ENCODE results near the gene CLEC16A.

The CLEC16A gene

GRCh38 chr16:10971560-10971961 lies 27.2 kb downstream of the CLEC16A start:
- no peak for DNase-seq

- DNase-seq, result no peak
Measured at GRCh38 chr16:10972108-10972818, 27.9 kb downstream of the CLEC16A start.

DNA sequence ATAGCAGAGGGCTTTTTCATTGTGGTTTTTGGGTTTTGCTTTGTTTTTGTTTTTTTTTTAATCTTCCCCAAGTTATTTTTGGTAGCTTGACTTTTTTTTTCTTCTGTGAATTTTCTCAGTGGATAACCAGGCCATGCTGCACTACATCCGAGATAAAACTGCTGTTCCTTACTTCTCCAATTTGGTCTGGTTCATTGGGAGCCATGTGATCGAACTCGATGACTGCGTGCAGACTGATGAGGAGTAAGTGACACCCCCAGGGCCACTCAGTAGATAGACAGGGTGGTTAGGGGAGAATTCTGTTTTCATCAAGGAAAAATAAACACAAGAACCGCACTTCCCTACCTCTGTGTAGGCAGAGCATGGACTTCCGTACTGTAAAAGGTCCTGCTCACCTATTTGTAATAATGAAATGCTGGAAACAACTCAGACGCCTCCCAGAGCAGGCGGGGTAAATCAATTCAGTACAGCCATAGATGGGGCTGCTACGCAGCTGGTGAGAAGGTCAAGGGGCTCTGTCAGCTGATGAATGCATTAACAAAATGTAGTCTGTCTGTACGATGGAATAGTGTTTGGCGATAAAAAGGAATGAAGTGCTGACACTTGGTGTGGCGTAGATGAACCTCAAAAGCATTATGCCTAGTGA lies 28.6 kb downstream of the CLEC16A start:
- no peak for DNase-seq

- DNase-seq, result no peak
Measured at GRCh38 chr16:10976634-10977033, 32.3 kb downstream of the CLEC16A start.

- DNase-seq, result no peak
Measured at GRCh38 chr16:10978124-10978523, 33.8 kb downstream of the CLEC16A start.

- no peak for DNase-seq
Measured at GRCh38 chr16:10978871-10979446, 34.6 kb downstream of the CLEC16A start.

DNA sequence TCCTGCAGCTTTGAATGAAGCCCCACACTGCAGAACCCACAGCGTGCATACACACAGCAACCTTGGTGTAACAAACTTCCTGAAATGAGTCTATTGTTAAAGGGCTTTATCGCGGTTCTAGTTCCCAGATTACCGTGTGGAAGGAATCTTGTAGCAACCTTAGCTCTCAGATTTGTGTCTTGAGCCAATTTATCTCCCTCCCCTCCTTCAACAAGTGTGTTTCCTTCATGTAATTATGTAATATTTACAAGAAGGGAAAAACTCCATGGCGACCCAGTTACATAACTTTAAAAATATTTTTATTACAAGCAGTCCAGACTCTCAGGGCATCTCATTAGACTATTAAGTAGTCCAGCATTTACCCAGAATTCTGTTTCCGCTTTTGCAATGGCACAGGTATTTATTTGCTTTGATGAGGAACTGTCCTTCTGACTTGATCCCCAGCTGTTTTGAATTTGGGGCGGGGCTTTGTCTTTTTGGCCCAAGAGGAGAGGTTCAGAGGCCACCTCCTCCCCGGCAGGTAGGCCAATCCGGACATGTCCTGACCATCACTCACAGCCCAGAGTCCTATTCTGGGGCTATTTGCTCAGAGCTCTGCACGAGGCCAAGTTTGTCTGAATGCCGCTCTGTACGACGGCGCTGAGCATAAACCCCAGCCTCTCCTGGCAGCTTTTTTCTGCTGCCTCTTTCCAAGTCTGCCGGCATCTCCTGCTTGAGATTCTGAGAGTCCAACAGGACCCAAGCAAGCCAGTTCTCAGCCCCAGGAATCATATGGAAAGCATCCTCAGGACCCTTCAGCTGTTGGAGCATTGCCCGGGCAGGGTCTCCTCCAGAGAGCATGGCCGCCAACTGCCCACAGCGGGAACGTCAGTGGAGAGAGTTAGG lies 35.6 kb downstream of the CLEC16A start:
- no peak for DNase-seq

GRCh38 chr16:10980813-10981212 lies 36.4 kb downstream of the CLEC16A start:
- no peak for DNase-seq

DNA sequence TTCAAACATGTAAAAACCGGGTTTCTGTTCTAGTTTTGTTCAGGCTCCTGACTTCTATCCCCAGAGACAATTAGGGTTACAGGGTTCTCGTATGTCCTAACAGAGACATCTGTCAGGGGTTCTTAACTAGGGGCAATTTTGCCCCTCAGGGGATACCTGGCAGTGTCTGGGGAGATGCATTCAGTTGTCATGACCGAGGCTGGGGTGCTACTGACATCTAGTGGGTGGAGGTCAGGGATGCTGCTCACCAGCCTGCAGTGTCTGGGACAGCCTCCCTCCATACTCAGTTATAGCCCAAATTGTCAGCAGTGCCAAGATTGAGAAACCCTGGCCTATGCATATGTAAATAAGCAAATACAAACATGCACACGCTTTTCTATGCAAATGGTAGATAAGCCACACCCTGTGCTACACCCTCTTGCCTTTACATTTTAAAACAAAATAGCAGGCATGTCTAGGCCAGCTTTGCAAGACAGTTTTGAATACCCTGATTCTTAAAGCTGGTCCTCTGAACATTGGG lies 37.4 kb downstream of the CLEC16A start:
- peak; percentile 42 for DNase-seq

- DNase-seq, result no peak
Measured at GRCh38 chr16:10982465-10983150, 38.2 kb downstream of the CLEC16A start.

DNA sequence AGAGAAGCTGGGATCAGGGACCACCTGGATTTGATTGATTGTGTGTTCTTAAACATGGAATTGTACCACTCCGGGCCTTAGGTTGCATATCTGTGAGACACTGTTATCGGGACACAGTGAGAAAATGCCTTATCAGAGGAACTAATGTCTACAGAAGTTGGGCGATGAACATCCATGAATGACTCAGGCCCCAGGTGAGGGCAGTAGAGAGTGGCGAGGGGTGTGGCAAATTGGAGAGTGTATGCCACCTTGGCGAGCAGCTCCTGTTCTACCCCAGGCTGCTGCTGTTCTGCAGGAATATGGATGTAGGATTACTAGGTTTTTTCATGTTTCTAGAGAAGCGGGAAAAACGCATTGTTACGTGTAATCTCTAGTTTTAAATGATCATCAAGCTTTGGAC lies 38.8 kb downstream of the CLEC16A start:
- no peak for DNase-seq

DNA sequence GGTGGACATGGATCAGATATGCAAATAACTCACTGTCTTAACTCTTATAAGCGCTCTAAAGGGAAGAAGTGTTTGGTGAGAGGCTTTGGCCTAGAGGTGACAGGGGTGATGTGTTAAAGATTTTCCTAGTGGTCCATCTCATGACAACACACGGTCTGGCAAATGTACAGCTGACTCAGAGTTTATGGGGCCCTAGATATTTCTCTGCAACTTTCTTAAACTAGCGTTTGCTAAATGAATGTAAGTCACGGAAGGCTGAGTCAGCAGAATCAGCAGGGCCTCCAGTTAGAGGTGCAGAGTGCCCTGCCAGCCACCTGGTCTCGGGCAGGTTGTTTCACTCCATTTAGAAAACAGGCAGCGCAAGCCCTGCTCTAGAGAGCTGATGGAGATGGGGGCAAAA lies 40.1 kb downstream of the CLEC16A start:
- DNase-seq, result no peak

- DNase-seq, result no peak
Measured at GRCh38 chr16:10987361-10988163, 43.2 kb downstream of the CLEC16A start.

DNA sequence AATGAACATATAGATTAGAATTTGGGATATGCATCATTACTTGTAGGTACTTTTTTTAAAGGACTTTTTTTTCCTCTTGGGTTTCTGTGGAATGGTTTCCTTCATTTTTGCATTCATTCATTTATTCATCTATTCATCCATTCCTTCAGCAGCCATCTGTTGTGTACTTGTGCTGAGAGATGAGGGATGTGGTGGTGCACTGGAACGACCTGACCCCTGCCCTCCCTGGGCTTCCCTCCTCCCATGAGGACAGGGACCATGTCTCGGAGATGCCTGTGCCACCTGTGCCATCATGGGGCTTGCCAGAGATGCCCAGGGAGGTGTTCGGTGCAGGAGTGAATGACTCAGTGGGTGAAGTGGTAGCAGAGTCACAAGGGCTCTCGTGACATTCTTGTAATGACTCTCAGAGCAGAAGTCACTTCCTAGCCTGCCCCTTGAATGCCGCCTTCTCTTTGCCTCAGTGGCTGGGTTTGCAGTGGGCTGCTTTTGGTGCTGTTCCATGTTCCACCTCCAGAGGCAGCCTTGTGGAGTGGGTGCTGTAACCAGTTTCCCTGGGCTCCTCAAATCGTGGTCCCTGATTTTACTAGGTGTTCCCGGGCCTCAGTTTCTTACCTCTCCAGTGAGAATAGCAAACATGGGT lies 43.9 kb downstream of the CLEC16A start:
- no peak for DNase-seq

GRCh38 chr16:10988879-10989278 lies 44.5 kb downstream of the CLEC16A start:
- no peak for DNase-seq

DNA sequence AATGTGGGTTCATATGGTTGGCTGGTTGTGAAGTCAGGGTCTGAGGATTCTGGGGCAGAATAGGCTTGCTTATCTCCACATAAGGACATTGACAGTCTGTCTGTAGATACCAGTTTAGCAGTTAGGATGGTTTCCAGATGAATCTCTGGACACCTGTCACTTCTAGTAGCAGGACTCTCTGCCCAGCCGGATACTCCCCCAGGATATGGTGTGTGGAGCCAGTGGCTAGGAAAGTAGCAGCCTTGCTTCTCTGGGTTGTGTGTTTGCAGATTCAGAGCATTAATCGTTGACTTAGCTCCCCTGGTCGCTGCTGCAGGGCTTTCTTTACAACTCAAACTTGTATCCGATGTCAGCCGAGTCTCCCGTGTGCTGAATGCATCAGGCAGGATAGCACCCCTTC lies 45.2 kb downstream of the CLEC16A start:
- DNase-seq, result no peak

- no peak for DNase-seq
Measured at GRCh38 chr16:10990378-10990777, 46.0 kb downstream of the CLEC16A start.

GRCh38 chr16:10992112-10992511 lies 47.7 kb downstream of the CLEC16A start:
- no peak for DNase-seq

DNA sequence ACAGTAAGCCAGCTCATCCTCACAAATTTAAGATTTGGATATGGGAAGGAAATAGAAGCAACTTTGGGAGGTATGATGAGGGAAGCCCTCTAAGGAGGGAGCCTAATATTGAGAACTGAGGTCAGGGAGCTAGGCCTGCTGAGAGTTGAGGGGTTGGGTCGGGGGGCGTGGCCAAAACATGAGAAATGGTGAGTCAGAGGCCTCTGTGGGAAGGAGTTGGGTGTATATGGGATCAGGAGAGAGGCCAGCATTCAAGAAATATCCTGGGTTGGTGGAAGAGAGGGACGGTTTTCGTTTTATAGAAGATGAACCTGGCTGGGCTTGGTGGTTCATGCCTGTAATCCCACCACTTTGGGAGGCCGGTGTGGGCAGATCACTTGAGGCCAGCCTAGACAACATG lies 48.4 kb downstream of the CLEC16A start:
- DNase-seq, result no peak

GRCh38 chr16:10993649-10994048 lies 49.3 kb downstream of the CLEC16A start:
- DNase-seq, result no peak

- DNase-seq, result no peak
Measured at GRCh38 chr16:10994571-10994970, 50.2 kb downstream of the CLEC16A start.

Data from CD4-positive, alpha-beta T cell treated with Interleukin-15 for 1 hour (primary cell).